Mucosa of stomach (tissue), 1 donor: Measurements from ENCODE around the gene PANK1.

ENCODE experiments used
- H3K27me3 ChIP-seq: one replicate; pipeline ENCODE4 v1.7.0; 2013; ENCODE audit warnings: mild to moderate bottlenecking, low read length; ENCODE audit not compliant: control insufficient read depth, insufficient read depth
- H3K36me3 ChIP-seq: one replicate; pipeline ENCODE4 v1.7.0; 2013; ENCODE audit warnings: low read length; ENCODE audit not compliant: control insufficient read depth, insufficient read depth
- H3K4me1 ChIP-seq: one replicate; pipeline ENCODE4 v1.7.0; 2013; ENCODE audit warnings: mild to moderate bottlenecking, low read length; ENCODE audit not compliant: control insufficient read depth, insufficient read depth
- H3K4me3 ChIP-seq: one replicate; pipeline ENCODE4 v1.7.0; 2013; ENCODE audit warnings: low read length
- H3K9ac ChIP-seq: one replicate; pipeline ENCODE4 v1.7.0; 2013; ENCODE audit warnings: mild to moderate bottlenecking, low read length, moderate library complexity
- H3K9me3 ChIP-seq: one replicate; pipeline ENCODE4 v1.7.0; 2013; ENCODE audit warnings: mild to moderate bottlenecking, low read length, moderate library complexity; ENCODE audit not compliant: control insufficient read depth
- donor health status: Pancreatic carcinoma.

The PANK1 gene

GRCh38 chr10:89644967-89645741 lies at the start of gene PANK1:
Gene PANK1 (minus strand): TSS chr10:89645242. CDS start chr10:89644891, 351 bp downstream.
- H3K36me3 ChIP-seq, result no peaks in the 10 kb centered on the region
- no peaks in the 10 kb centered on the region for H3K9me3 ChIP-seq
- H3K27me3 ChIP-seq, result no peaks in the 10 kb centered on the region

GRCh38 chr10:89693176-89693575 lies 48.1 kb upstream of the PANK1 start:
- H3K4me3 ChIP-seq, result no peak overlapping the region
- no peaks in the 10 kb centered on the region for H3K9me3 ChIP-seq
- H3K9ac ChIP-seq, result no peak overlapping the region
- H3K4me1 ChIP-seq, result no peaks in the 10 kb centered on the region
- H3K27me3 ChIP-seq, result no peaks in the 10 kb centered on the region
- no peaks in the 10 kb centered on the region for H3K36me3 ChIP-seq

More at GRCh38 chr10:89644967-89645741, at the start of gene PANK1:
- H3K9ac ChIP-seq, result peak within 1 kb of the TSS; percentile 76
- peak within 1 kb of the TSS; percentile 54 for H3K4me3 ChIP-seq
- H3K4me1 ChIP-seq, result peaks cover 23% of the 10 kb centered on the region

GRCh38 chr10:89692416-89692815 lies 47.4 kb upstream of the PANK1 start:
- Histone ChIP-seq H3K27me3 (no peaks in the 10 kb centered on the region), H3K9ac (no peak overlapping the region), H3K9me3 (no peaks in the 10 kb centered on the region), H3K4me1 (no peaks in the 10 kb centered on the region), H3K36me3 (no peaks in the 10 kb centered on the region), H3K4me3 (no peak overlapping the region)

GRCh38 chr10:89690027-89690426 lies 45.0 kb upstream of the PANK1 start:
- no peak overlapping the region for H3K9ac ChIP-seq
- H3K36me3 ChIP-seq, result no peaks in the 10 kb centered on the region
- no peaks in the 10 kb centered on the region for H3K4me1 ChIP-seq
- no peaks in the 10 kb centered on the region for H3K27me3 ChIP-seq
- H3K9me3 ChIP-seq, result no peaks in the 10 kb centered on the region
- H3K4me3 ChIP-seq, result no peak overlapping the region

- Histone ChIP-seq H3K9ac (no peak overlapping the region), H3K4me1 (no peaks in the 10 kb centered on the region), H3K4me3 (no peak overlapping the region)
These were observed 40.9 kb upstream of the PANK1 start for GRCh38 chr10:89685936-89686335.

GRCh38 chr10:89684604-89685003 lies 39.6 kb upstream of the PANK1 start:
- no peaks in the 10 kb centered on the region for H3K4me1 ChIP-seq
- H3K9me3 ChIP-seq, result no peaks in the 10 kb centered on the region
- no peak overlapping the region for H3K9ac ChIP-seq
- no peaks in the 10 kb centered on the region for H3K36me3 ChIP-seq
- no peaks in the 10 kb centered on the region for H3K27me3 ChIP-seq
- H3K4me3 ChIP-seq, result no peak overlapping the region

More at GRCh38 chr10:89685936-89686335, 40.9 kb upstream of the PANK1 start:
- no peaks in the 10 kb centered on the region for H3K27me3 ChIP-seq
- H3K36me3 ChIP-seq, result no peaks in the 10 kb centered on the region
- H3K9me3 ChIP-seq, result no peaks in the 10 kb centered on the region

- Histone ChIP-seq H3K4me3 (no peak overlapping the region), H3K9ac (no peak overlapping the region), H3K36me3 (no peaks in the 10 kb centered on the region), H3K9me3 (no peaks in the 10 kb centered on the region), H3K27me3 (no peaks in the 10 kb centered on the region), H3K4me1 (no peaks in the 10 kb centered on the region)
These were observed 38.8 kb upstream of the PANK1 start for GRCh38 chr10:89683883-89684282.

GRCh38 chr10:89679986-89680385 lies 34.9 kb upstream of the PANK1 start:
- Histone ChIP-seq H3K4me3 (no peak overlapping the region), H3K36me3 (no peaks in the 10 kb centered on the region), H3K9ac (no peak overlapping the region), H3K27me3 (no peaks in the 10 kb centered on the region), H3K4me1 (no peaks in the 10 kb centered on the region), H3K9me3 (no peaks in the 10 kb centered on the region)

- H3K9me3 ChIP-seq, result no peaks in the 10 kb centered on the region
- no peaks in the 10 kb centered on the region for H3K27me3 ChIP-seq
- no peak overlapping the region for H3K9ac ChIP-seq
- H3K4me1 ChIP-seq, result no peaks in the 10 kb centered on the region
- H3K36me3 ChIP-seq, result no peaks in the 10 kb centered on the region
- H3K4me3 ChIP-seq, result no peak overlapping the region
These were observed 32.3 kb upstream of the PANK1 start for GRCh38 chr10:89677341-89677740.

GRCh38 chr10:89670926-89671325 lies 25.9 kb upstream of the PANK1 start:
- Histone ChIP-seq H3K4me3 (no peak overlapping the region), H3K27me3 (no peaks in the 10 kb centered on the region), H3K9ac (no peak overlapping the region), H3K9me3 (no peaks in the 10 kb centered on the region), H3K4me1 (no peaks in the 10 kb centered on the region), H3K36me3 (no peaks in the 10 kb centered on the region)

- no peaks in the 10 kb centered on the region for H3K27me3 ChIP-seq
- H3K9ac ChIP-seq, result no peak overlapping the region
- H3K9me3 ChIP-seq, result no peaks in the 10 kb centered on the region
- no peaks in the 10 kb centered on the region for H3K36me3 ChIP-seq
- H3K4me3 ChIP-seq, result no peak overlapping the region
- no peaks in the 10 kb centered on the region for H3K4me1 ChIP-seq
These were observed 24.9 kb upstream of the PANK1 start for GRCh38 chr10:89669985-89670384.

GRCh38 chr10:89668386-89669071 lies 23.5 kb upstream of the PANK1 start:
- no peak overlapping the region for H3K9ac ChIP-seq
- no peaks in the 10 kb centered on the region for H3K9me3 ChIP-seq
- H3K36me3 ChIP-seq, result no peaks in the 10 kb centered on the region
- no peaks in the 10 kb centered on the region for H3K4me1 ChIP-seq
- H3K27me3 ChIP-seq, result no peaks in the 10 kb centered on the region
- H3K4me3 ChIP-seq, result no peak overlapping the region
